Erythroblast (primary cell): ENCODE measurements around the gene SDR42E1.

ENCODE experiments used
- DNase-seq, 2 experiments: peaks; one replicate each; lab custom pipeline; 2025; lab: John Stamatoyannopoulos, UW
- GATA1 ChIP-seq: IDR thresholded peaks from 2 replicates; pipeline ENCODE4 v1.6.1; 2011; ENCODE audit warnings: low read depth, mild to moderate bottlenecking, control low read depth, low read length, moderate library complexity
- POLR2A ChIP-seq: IDR thresholded peaks from 2 replicates; pipeline ENCODE4 v1.6.1; 2011; ENCODE audit warnings: mild to moderate bottlenecking, low read length

Gene SDR42E1

DNA sequence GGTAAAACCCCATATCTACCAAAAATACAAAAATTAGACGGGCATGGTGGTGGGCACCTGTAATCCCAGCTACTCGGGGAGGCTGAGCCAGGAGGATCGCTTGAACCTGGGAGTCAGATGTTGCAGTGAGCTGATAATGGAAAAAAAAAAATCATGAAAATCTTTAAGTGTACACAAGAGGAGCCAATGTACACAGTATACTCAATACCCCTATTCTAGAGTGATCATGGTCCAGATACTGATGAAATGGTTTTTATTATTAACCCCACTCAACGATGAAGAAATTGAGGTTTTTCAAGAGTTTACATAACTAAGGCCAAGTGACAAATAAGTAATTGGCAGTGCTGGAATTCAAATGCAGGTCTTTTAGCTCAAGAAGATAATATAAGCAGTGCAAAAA is 35.3 kb upstream of the SDR42E1 start:
- TF ChIP-seq POLR2A (no peak), GATA1 (no peak)
- DNase-seq, result no peak

DNA sequence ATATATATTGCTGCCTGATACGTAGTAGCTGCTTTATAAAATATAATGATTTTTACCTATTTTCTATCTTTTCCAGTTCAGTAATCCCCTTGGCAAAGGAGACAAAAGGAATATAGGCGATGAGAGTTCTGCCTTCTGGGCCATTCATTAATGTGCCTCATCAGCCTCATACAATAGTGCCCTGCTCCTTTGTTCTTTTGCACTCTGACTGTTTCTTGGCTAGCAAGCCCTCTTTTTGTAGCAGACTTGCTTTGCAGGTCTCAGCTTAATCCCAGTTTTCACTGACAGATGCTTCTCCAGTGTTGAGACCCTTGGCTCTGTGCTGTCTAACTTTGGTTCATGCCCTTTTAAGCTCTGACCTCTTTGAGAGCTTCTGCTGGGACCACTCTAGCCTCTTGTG is 34.2 kb upstream of the SDR42E1 start:
- DNase-seq, result no peak
- TF ChIP-seq POLR2A (no peak), GATA1 (no peak)

DNA sequence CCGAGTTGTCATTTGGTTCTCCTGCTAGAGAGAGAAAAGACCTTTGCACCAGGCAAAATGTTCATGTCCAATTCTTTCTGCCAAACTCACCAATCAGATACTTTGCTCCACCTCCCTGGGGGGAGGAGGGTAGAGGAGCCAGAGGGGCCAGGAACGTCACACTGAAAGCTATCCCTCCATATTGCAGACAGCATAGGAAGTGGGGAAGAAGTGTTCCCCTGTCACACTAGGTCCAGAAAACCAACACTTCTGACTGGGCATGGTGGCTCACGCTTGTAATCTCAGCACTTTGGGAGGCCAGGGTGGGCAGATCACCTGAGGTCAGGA is 33.3 kb upstream of the SDR42E1 start:
- DNase-seq, result no peak
- TF ChIP-seq POLR2A, result no peak
- no peak for TF ChIP-seq GATA1

DNA sequence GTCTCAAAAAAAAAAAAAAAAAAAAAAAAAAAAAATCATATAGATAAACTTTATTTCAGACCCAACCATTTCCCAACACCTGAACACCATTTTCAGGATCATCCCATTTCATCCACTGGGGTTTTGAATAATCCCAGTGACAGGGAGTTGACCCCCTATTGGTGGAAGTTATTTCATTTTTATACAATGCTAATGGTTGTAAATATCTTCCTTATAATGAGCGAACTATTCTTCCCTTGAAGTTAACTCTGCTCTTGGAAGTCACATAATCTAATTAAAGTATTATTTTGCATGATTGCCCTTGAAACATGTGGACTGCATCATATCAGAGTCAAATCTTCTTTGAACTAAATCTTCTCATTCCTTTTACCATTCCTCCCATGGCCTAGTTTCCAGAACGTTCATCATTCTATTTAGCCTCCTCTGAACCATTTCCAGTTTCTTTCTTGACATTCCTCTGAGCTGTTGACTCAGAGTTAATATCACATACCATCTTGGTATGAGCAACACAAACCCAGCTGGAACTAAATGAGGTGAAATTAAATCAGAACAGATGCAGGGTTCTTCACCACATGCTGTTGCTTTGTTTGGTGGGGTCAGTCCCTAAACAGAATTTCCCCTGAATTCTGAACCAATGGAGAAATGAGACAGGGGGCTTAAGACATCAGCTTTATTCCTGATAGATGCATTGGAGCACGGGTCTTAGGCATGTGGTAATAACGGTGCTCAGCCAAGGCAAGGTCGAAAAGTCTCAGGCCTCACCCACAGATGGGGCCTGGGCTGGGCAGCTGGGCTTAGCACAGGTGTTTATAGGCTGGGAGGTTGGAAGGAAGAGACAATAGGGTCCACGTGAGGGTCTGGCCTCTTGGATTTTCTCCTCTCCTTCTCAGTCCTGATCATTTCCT is 32.7 kb upstream of the SDR42E1 start:
- no peak for DNase-seq
- no peak for TF ChIP-seq POLR2A
- TF ChIP-seq GATA1, result no peak

DNA sequence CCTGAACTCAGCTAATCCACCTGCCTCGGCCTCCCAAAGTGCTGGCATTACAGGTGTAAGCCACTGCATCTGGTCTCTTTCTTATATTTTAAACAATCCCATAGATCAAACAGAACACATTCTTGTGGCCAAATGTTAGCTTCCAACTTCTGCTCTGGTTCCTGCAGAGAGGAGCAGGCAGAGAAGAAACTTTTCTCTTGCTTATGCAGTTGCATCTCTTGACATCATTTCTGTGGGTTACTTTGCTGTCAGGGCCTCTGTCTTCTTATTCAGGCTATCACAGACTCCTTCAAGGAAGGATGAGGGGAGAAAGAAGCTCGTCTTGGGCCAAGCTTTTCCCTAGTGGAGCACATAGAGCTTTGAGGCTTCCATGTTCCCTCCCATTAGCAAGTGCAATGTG is 31.6 kb upstream of the SDR42E1 start:
- no peak for DNase-seq
- no peak for TF ChIP-seq POLR2A
- no peak for TF ChIP-seq GATA1

DNA sequence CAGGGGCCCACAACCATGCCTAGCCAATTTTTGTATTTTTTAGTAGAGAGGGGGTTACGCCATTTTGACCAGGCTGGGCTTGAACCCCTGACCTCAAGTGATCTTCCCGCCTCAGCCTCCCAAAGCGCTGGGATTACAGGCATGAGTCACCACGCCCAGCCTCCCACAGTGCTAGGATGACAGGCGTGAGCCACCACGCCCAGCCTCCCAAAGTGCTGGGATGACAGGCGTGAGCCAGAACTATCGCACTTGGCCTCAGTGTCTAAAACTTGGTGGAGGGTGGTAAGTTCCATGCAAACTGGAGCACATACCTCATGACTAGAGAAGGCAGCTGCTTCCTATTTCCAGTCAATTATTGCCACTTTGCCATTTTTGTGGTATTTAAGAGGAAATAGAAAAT is 30.9 kb upstream of the SDR42E1 start:
- TF ChIP-seq POLR2A, result no peak
- TF ChIP-seq GATA1, result no peak
- DNase-seq, result no peak

DNA sequence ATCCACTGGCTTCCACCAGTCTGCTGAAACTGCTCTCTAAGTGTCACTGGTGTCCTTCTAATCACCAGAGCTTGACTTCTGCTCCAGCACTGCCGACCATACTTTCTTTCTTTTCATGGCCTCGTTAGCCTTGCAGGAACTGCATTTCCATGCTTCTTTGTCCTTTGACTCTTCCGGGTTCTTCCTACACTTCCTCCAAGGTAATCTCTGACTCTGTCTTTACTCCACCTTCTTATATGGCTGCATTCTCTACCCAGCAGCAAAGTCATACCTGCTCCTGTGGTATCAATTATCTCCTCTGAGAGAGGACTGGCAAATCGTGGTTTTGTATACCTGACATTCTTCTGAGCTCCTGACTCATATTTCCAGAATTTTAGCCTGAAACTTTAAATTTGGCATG is 30.3 kb upstream of the SDR42E1 start:
- no peak for TF ChIP-seq POLR2A
- DNase-seq, result no peak

DNA sequence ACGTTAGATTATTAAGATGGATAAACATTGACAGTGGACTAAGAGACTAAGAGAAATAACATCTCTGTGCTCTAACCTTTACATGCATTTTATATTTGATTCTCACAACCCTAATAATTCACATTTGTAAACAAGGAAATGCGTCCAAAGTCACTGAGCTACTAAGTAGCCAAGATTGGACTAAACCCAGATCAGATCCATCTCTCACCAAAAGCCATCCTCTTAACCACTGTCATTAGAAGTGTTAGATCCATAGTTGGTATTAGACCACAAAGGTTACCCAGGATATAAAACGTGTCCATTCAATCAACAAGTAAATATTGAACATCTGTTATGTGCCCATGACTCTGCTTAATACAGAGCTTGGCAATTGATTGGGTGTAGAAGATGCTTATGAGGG is 29.0 kb upstream of the SDR42E1 start:
- TF ChIP-seq POLR2A (no peak), GATA1 (no peak)
- DNase-seq, result no peak

DNA sequence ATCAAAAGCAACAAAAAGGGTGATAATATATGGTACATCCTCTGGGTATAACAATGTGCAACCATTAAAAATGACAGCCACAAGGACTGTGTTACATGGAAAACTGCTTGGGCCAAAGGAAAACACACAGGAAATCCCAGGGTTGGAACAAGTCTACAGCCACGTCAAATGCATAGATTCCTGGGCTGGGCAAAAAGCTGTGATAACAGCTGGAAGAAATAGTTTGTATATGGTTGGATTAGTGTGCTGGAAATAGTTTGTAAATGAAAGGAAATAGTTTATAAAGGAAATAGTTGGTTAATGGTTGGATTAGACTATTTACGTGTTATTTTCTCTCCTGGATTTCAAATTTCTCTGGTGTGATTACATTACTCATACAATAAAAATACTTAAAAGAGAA is 26.4 kb upstream of the SDR42E1 start:
- DNase-seq, result no peak
- TF ChIP-seq POLR2A (no peak), GATA1 (no peak)

DNA sequence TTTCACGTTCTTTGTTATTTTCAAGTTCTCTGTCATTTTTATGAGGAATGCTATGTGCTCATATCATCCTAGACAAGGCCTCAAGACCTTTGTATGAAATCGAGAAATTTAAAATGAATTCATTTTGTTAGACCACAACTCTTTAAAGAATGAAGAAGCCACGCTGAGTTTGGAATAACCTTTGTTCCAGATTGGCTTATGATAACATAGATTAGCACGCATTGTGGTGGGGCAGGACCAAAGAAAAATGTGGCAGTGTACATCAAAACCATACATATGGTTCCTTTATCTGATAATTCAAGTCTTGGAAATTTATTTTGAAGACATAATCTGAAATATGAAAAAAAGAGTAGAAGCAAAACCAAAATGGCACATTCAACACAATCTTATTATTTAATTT is 26.0 kb upstream of the SDR42E1 start:
- no peak for DNase-seq
- no peak for TF ChIP-seq GATA1

DNA sequence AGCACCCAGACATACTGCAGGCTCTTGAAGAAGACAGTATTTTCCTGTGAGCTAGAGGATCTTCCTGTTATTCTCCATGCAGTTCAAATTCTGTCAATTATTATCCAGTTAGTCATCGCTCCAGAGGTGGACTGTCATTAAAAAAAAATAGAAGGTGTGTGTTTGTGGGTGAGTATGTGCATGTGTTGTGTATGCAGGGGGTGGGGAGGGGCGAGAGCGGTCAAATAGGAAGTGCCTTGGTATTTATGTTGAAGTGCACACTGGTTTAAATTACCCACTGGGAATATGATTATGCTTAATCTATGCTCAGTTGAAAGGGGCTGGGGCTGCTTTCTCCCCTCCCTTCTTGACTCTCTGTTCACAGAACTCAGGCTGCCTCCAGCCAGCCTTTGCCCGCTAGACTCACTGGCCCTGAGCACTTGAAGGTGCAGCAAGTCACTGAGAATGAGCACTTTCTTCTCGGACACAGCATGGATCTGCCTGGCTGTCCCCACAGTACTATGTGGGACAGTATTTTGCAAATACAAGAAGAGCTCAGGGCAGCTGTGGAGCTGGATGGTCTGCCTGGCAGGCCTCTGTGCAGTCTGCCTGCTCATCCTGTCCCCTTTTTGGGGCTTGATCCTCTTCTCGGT is 23.8 kb upstream of the SDR42E1 start, which contains the start of gene HSD17B2:
TSS of gene HSD17B2 (plus strand) at position 273 of the 632 bp plus-strand sequence. CDS start at position 445, 172 bp downstream.
- no peak for TF ChIP-seq POLR2A
- no peak for TF ChIP-seq GATA1
- no peak for DNase-seq

DNA sequence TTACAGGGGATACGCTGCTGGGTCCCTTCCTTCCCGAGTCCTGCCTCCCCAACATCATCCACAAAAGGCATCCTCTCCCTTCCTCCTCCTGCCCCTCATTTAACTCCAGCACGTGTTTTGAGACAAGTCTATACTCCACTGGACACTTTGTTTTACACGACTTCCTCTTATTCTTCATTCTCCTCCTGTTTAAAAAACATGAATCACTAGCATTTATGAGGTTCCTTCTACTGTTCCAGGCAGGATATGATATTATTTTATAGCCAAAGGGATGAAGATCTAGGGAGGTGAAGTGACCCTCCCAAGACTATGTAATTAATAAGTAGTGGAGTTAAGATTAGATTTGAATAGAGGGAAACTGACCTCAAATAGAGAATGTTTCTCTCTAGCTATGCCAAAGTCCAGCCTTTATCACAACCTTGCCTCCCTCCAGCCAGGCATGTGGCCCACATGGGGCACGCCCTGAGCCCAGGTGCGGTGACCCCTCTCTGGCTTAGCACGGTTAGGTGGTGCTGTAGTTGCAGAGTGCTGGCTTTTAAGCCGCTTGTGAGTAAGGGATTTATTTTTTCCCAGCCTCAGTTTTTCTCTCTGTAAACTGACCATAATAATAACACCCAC is 22.5 kb upstream of the SDR42E1 start:
- TF ChIP-seq POLR2A (no peak), GATA1 (no peak)
- DNase-seq, result no peak

DNA sequence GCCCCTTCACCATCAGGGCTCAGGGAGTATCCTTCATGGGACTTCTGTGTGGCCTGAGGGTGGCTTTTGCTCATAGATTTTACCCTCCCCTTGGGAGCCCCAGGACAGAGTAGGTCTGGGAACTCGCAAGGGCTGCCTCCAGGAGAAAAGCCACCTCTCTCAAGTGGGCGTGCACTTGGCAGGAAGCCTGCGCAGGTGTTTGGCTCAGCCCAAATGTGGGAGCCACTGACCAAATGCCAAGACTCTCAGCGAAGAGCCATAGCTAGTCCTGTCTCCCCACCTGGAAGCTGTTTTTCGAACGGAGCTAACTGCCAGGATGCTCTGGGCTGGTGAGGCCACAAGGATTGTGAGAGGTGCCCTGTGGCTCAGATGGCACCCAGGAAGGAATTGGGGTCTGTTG is 21.7 kb upstream of the SDR42E1 start:
- DNase-seq, result no peak
- TF ChIP-seq POLR2A (no peak), GATA1 (no peak)

DNA sequence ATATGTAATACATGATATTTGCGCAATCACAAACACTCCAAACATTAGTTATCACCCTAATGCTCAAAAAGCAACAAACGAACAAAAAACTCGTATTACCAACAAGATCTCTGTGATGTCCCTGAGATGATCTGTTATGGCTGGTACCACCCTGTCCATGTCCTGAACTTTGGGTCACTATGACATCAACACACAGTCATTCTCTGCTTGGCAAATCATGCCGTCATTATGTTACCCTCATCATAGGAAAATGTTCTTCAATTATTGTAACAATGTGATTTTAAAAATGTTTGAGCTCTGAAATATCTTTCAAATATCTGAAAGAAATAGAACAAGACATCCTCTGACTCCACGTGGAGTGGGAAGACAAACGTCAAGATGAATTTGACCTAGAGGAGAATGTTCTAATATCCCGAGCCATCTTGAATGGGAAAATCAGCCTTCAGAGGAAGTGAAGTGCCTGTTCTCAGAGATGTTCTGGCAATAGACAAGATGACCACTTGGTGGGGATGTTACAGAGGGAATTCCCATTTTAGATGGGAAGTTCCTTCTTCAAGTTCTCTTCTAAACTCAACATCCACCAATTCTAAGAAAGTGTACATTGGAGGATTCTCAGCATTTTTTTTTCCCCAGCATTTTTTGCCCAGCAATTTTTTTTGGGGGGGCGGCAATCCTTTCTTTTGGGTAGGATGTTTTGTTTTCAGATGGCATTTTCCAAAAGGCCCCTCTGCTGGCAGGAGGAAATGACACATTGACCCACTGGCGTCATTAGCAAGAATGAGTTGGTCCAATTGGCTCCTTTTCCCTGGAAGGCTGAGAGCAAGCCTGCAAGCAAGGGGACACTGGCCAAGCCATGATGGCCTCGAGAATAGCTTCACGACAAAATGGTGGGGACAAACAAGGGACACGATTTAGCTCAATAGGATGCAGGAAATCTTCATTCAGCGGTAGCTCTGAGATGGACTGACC is 20.1 kb upstream of the SDR42E1 start:
- TF ChIP-seq GATA1 (no peak), POLR2A (no peak)
- DNase-seq, result peak in 1 of 2 experiments; percentile 6
